ENCODE data around the gene MRPL44. TPM values are rescaled to one million over a fixed set of nuclear protein-coding genes. Genes with fewer than 3 reads are reported as not detected.

MRPL44 gene
- total and polyA plus RNA-seq, 2 of the 13 experiments (the other 11 are each of a cell fraction or from before 2014, with no cell fraction given): 38.4 to 78.0 TPM

DNA sequence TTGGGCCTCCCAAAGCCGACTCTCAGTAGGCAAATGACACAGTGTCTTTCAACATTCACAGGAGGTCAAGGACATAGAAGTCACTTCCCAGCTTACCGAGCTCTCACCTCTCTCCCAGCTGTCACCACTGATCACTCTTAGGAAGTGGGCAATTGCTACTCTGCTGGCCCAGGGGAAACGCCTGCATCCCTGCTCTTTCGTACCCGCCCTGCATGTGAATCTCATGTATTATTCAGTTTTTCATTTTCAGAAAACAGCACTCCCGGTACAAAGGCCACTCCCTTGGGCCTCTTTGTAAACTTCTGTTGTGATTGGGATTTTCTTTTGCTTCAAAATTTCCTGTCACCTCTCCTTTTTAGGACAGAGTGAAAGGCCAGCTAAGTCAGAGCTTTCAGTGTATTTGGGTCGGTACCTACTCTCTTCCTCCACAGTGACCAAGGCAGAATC is 15.4 kb downstream of the MRPL44 start (continued):
- TF ChIP-seq, protein P1, sequence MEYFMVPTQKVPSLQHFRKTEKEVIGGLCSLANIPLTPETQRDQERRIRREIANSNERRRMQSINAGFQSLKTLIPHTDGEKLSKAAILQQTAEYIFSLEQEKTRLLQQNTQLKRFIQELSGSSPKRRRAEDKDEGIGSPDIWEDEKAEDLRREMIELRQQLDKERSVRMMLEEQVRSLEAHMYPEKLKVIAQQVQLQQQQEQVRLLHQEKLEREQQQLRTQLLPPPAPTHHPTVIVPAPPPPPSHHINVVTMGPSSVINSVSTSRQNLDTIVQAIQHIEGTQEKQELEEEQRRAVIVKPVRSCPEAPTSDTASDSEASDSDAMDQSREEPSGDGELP (IDR thresholded peaks at IDR 0.05; ENCODE audit: borderline replicate concordance, low read depth): peak; percentile 79
- TF ChIP-seq POGZ (CRISPR knock-in tag; IDR thresholded peaks at IDR 0.05): peak; percentile 45; the same call in 1 of the 2 replicates
- TF ChIP-seq BHLHE40 (IDR thresholded peaks at IDR 0.05; ENCODE audit: low read length): peak; percentile 29; the same call in 1 of the 2 replicates
- peak; percentile 47; the same call in 1 of the 2 replicates for TF ChIP-seq ZNF816 (CRISPR knock-in tag; IDR thresholded peaks at IDR 0.05; ENCODE audit: borderline replicate concordance)
- TF ChIP-seq THAP11 (CRISPR knock-in tag; IDR thresholded peaks at IDR 0.05): peak; percentile 39; the same call in 1 of the 2 replicates
- TF ChIP-seq ZBTB1 (CRISPR knock-in tag; IDR thresholded peaks at IDR 0.05; ENCODE audit: borderline replicate concordance): no peak
- 0 out of 2 replicates have a peak, but pooled peaks have one; percentile 32 for TF ChIP-seq BCL6 (CRISPR knock-in tag; IDR thresholded peaks at IDR 0.05)
- peak; percentile 41; the same call in 1 of the 2 replicates for TF ChIP-seq ELF3 (CRISPR knock-in tag; IDR thresholded peaks at IDR 0.05)
- 0 out of 2 replicates have a peak, but pooled peaks have one; percentile 35 for TF ChIP-seq KDM2A (CRISPR knock-in tag; IDR thresholded peaks at IDR 0.05; ENCODE audit: borderline replicate concordance, low read depth)
- peak; percentile 32; the same call in 1 of the 2 replicates for TF ChIP-seq ZMYM2 (CRISPR knock-in tag; IDR thresholded peaks at IDR 0.05)
- TF ChIP-seq ZNF501 (CRISPR knock-in tag; IDR thresholded peaks at IDR 0.05): 0 out of 2 replicates have a peak, but pooled peaks have one; percentile 38
- no peak for TF ChIP-seq FOXP1 (IDR thresholded peaks at IDR 0.05)
- 0 out of 2 replicates have a peak, but pooled peaks have one; percentile 10 for TF ChIP-seq FOXP1 (CRISPR knock-in tag; IDR thresholded peaks at IDR 0.05)
- no peak for TF ChIP-seq ZFP90 (CRISPR knock-in tag; IDR thresholded peaks at IDR 0.05; ENCODE audit: borderline replicate concordance)
- no peak for TF ChIP-seq ZNF839 (CRISPR knock-in tag; IDR thresholded peaks at IDR 0.05; ENCODE audit: borderline replicate concordance)
- TF ChIP-seq, protein P2, sequence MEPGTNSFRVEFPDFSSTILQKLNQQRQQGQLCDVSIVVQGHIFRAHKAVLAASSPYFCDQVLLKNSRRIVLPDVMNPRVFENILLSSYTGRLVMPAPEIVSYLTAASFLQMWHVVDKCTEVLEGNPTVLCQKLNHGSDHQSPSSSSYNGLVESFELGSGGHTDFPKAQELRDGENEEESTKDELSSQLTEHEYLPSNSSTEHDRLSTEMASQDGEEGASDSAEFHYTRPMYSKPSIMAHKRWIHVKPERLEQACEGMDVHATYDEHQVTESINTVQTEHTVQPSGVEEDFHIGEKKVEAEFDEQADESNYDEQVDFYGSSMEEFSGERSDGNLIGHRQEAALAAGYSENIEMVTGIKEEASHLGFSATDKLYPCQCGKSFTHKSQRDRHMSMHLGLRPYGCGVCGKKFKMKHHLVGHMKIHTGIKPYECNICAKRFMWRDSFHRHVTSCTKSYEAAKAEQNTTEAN (CRISPR knock-in tag; conservative IDR thresholded peaks at IDR 0.05): 0 out of 2 replicates have a peak, but pooled peaks have one; percentile 46
- TF ChIP-seq ZNF331 (CRISPR knock-in tag; IDR thresholded peaks at IDR 0.05): peak; percentile 39; the same call in 1 of the 2 replicates
- TF ChIP-seq GZF1 (CRISPR knock-in tag; IDR thresholded peaks at IDR 0.05): 0 out of 2 replicates have a peak, but pooled peaks have one; percentile 40
- TF ChIP-seq, protein P3, sequence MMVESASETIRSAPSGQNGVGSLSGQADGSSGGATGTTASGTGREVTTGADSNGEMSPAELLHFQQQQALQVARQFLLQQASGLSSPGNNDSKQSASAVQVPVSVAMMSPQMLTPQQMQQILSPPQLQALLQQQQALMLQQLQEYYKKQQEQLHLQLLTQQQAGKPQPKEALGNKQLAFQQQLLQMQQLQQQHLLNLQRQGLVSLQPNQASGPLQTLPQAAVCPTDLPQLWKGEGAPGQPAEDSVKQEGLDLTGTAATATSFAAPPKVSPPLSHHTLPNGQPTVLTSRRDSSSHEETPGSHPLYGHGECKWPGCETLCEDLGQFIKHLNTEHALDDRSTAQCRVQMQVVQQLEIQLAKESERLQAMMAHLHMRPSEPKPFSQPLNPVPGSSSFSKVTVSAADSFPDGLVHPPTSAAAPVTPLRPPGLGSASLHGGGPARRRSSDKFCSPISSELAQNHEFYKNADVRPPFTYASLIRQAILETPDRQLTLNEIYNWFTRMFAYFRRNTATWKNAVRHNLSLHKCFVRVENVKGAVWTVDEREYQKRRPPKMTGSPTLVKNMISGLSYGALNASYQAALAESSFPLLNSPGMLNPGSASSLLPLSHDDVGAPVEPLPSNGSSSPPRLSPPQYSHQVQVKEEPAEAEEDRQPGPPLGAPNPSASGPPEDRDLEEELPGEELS (CRISPR knock-in tag; IDR thresholded peaks at IDR 0.05): no peak
- no peak for TF ChIP-seq ZNF10 (CRISPR knock-in tag; IDR thresholded peaks at IDR 0.05; ENCODE audit: borderline replicate concordance, low read depth)

All from HepG2 (cell line).